NCI-H345 (cell line): ENCODE results near the gene CAVIN4.

ENCODE experiments used
- DNase-seq: peaks from one replicate; lab custom pipeline; 2025; lab: John Stamatoyannopoulos, UW

Gene CAVIN4

GRCh38 chr9:100577776-100578448 is at the start of gene CAVIN4:
Gene CAVIN4 (plus strand): TSS chr9:100578079. CDS start chr9:100578144, 65 bp downstream.
- DNase-seq = no peak

- no peak for DNase-seq
Measured at GRCh38 chr9:100534401-100534800, 43.5 kb upstream of the CAVIN4 start.

- DNase-seq = no peak
Measured at GRCh38 chr9:100540327-100540726, 37.6 kb upstream of the CAVIN4 start.

GRCh38 chr9:100549048-100549447 is 28.8 kb upstream of the CAVIN4 start:
- no peak for DNase-seq

- DNase-seq = no peak
Measured at GRCh38 chr9:100554935-100555401, 22.9 kb upstream of the CAVIN4 start.

- no peak for DNase-seq
Measured at GRCh38 chr9:100555471-100555870, 22.4 kb upstream of the CAVIN4 start.

- no peak for DNase-seq
Measured at GRCh38 chr9:100557053-100557452, 20.8 kb upstream of the CAVIN4 start.

- DNase-seq = no peak
Measured at GRCh38 chr9:100561256-100561655, 16.6 kb upstream of the CAVIN4 start.

- no peak for DNase-seq
Measured at GRCh38 chr9:100567856-100568255, 10.0 kb upstream of the CAVIN4 start.

- DNase-seq = no peak
Measured at GRCh38 chr9:100573655-100574260, 4.1 kb upstream of the CAVIN4 start.

- DNase-seq = no peak
Measured at GRCh38 chr9:100575006-100575405, 2.9 kb upstream of the CAVIN4 start.

GRCh38 chr9:100575765-100576386 is 2.0 kb upstream of the CAVIN4 start:
- DNase-seq = no peak

- no peak for DNase-seq
Measured at GRCh38 chr9:100578610-100579009, 731 bp downstream of the CAVIN4 start.

GRCh38 chr9:100579665-100580064 is 1.8 kb downstream of the CAVIN4 start:
- no peak for DNase-seq

GRCh38 chr9:100580257-100580656 is 2.4 kb downstream of the CAVIN4 start:
- no peak for DNase-seq

GRCh38 chr9:100581081-100581480 is 3.2 kb downstream of the CAVIN4 start:
- no peak for DNase-seq

- no peak for DNase-seq
Measured at GRCh38 chr9:100581661-100582060, 3.8 kb downstream of the CAVIN4 start.

- DNase-seq = no peak
Measured at GRCh38 chr9:100583014-100583802, 5.3 kb downstream of the CAVIN4 start.

- no peak for DNase-seq
Measured at GRCh38 chr9:100584951-100585350, 7.1 kb downstream of the CAVIN4 start.

- no peak for DNase-seq
Measured at GRCh38 chr9:100586093-100586492, 8.2 kb downstream of the CAVIN4 start.

GRCh38 chr9:100587375-100587774 is 9.5 kb downstream of the CAVIN4 start:
- no peak for DNase-seq

GRCh38 chr9:100589582-100589981 is 11.7 kb downstream of the CAVIN4 start:
- no peak for DNase-seq
